Osteoblast (primary cell): ENCODE data around the gene ABLIM2. TPM values are rescaled to one million over a fixed set of nuclear protein-coding genes. Genes with fewer than 3 reads are reported as not detected.

Experiments used
- DNase-seq: peaks from one replicate; pipeline ENCODE4 v3.0.0; 2011; ENCODE audit warnings: low spot score, mixed read lengths; ENCODE audit not compliant: insufficient read length; ENCODE audit errors: missing footprints
- H2AFZ ChIP-seq: 2 replicates; pipeline ENCODE4 v1.6.0; 2011; ENCODE audit warnings: mild to moderate bottlenecking, low read length
- H3K27ac ChIP-seq: 2 replicates; pipeline ENCODE4 v1.5.1; 2011; ENCODE audit warnings: mild to moderate bottlenecking, low read depth, low read length, moderate library complexity
- H3K27me3 ChIP-seq: 2 replicates; pipeline ENCODE4 v1.6.0; 2012; ENCODE audit warnings: mild to moderate bottlenecking, control low read depth, inconsistent platforms, low read length, moderate library complexity; ENCODE audit not compliant: insufficient read depth
- H3K36me3 ChIP-seq: 2 replicates; pipeline ENCODE4 v1.5.1; 2011; ENCODE audit warnings: mild to moderate bottlenecking, low read length, control low read depth, moderate library complexity; ENCODE audit not compliant: insufficient read depth
- H3K4me1 ChIP-seq: 2 replicates; pipeline ENCODE4 v1.5.1; 2011; ENCODE audit warnings: mild to moderate bottlenecking, low read length, control low read depth, moderate library complexity; ENCODE audit not compliant: insufficient read depth
- H3K4me2 ChIP-seq: 2 replicates; pipeline ENCODE4 v1.6.0; 2011; ENCODE audit warnings: mild to moderate bottlenecking, low read length; ENCODE audit not compliant: insufficient read depth
- H3K4me3 ChIP-seq: fragments of 200-600 bp; sonication (generic); 3 replicates; pipeline ENCODE4 v1.5.1; 2012; ENCODE audit warnings: mild to moderate bottlenecking, low read length, inconsistent platforms; ENCODE audit not compliant: insufficient read depth
- H3K79me2 ChIP-seq: 2 replicates; pipeline ENCODE4 v1.6.0; 2012; ENCODE audit warnings: mild to moderate bottlenecking, low read length, control low read depth, inconsistent platforms; ENCODE audit not compliant: insufficient read depth
- H3K9me3 ChIP-seq: 2 replicates; pipeline ENCODE4 v1.5.1; 2011; ENCODE audit warnings: low read depth, low read length, control low read depth
- H4K20me1 ChIP-seq: 2 replicates; pipeline ENCODE4 v1.6.0; 2012; ENCODE audit warnings: mild to moderate bottlenecking, low read length, control low read depth; ENCODE audit not compliant: insufficient read depth
- CTCF ChIP-seq: IDR thresholded peaks from 2 replicates; pipeline ENCODE4 v1.5.1; 2011; ENCODE audit warnings: mild to moderate bottlenecking, low read depth, low read length, moderate library complexity; ENCODE audit errors: extremely low read depth
- small RNA-seq: library from RNA; depleted of rRNA; stranded (forward); fragments of <200 nt; gene quantifications from one replicate; pipeline ENCODE3, GENCODE V24; 2012
- total RNA-seq: library from RNA; depleted of rRNA; stranded (reverse); fragments of >200 nt; gene quantifications from 2 replicates; pipeline ENCODE4 v1.2.3, GENCODE V29; 2012

ABLIM2 gene
- total RNA-seq, 1 donor: 0.36 TPM

GRCh38 chr4:7917669-7918068, 240.9 kb downstream of the ABLIM2 start:
- H3K36me3 ChIP-seq: peaks cover 34% of the 10 kb centered on the region
- no peaks in the 10 kb centered on the region for H3K27me3 ChIP-seq
- H2AFZ ChIP-seq: no peak overlapping the region
- H3K79me2 ChIP-seq: peaks cover 100% of the 10 kb centered on the region
- DNase-seq: no peak
- TF ChIP-seq CTCF: no peak
- no peak overlapping the region for H3K4me2 ChIP-seq
- no peak overlapping the region for H3K4me3 ChIP-seq
- peaks cover 23% of the 10 kb centered on the region for H3K4me1 ChIP-seq
- no peaks in the 10 kb centered on the region for H3K9me3 ChIP-seq
- H3K27ac ChIP-seq: peak overlapping the region; percentile 5
- peaks cover 43% of the 10 kb centered on the region for H4K20me1 ChIP-seq

DNA sequence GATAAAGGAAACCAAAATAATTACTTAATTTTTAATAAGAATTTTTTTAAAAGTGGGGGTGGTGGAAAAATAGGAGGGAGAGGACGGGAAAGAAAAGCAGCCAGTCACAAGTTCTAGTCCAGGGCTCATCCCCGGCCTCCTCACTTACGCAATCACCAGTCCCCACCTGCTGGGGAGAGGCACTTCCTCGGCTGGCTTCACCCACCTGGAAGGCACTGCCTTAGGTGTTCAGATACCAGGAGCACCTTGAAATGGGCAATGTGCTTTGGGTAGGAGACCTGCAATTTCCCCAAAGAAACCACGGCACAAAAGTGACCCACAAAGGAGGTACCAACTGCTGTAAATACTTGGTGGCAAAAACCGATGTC, 242.8 kb downstream of the ABLIM2 start:
- no peaks in the 10 kb centered on the region for H3K9me3 ChIP-seq
- no peak overlapping the region for H2AFZ ChIP-seq
- H3K79me2 ChIP-seq: peaks cover 100% of the 10 kb centered on the region
- no peak for TF ChIP-seq CTCF
- peaks cover 31% of the 10 kb centered on the region for H3K36me3 ChIP-seq
- DNase-seq: no peak
- peaks cover 40% of the 10 kb centered on the region for H3K4me1 ChIP-seq
- no peak overlapping the region for H3K4me3 ChIP-seq
- H4K20me1 ChIP-seq: peaks cover 36% of the 10 kb centered on the region
- H3K27ac ChIP-seq: peak overlapping the region; percentile 15
- no peaks in the 10 kb centered on the region for H3K27me3 ChIP-seq
- H3K4me2 ChIP-seq: no peak overlapping the region

Small RNAs within 50 kb of the gene (small RNA-seq; reads per million reads assigned to genes)
- gene MIR95: 11.8 reads per million, percentile 93 among the genes with 10 or more reads in this experiment

Other genes with a start within 250 kb of the ABLIM2 start
- gene AFAP1, start 219.0 kb downstream of the ABLIM2 start, total RNA-seq: 101 and 106 TPM in 2 replicates
- gene SH3TC1, start 40.5 kb upstream of the ABLIM2 start, total RNA-seq: 3.5 and 3.6 TPM in 2 replicates
- gene HTRA3, start 110.9 kb upstream of the ABLIM2 start, total RNA-seq: 4.0 and 11.5 TPM in 2 replicates